Astrocyte of the cerebellum (primary cell): ENCODE results near the gene CHAF1B.
A peak's percentile ranks its signal among the peaks of the same experiment; 100 is the strongest.
"Not testable (repeated sequence)": the region's sequence is repeated elsewhere in the genome, so short reads cannot be mapped to it uniquely, and the experiment has no call there.

Experiments used
- DNase-seq: peaks from one replicate; pipeline ENCODE4 v3.0.0-alpha.2; 2011; ENCODE audit warnings: low read depth
- H3K4me3 ChIP-seq: 2 replicates; pipeline ENCODE4 v1.5.1; 2011; ENCODE audit warnings: mild to moderate bottlenecking, low read depth, low read length, moderate library complexity
- in situ Hi-C: cut with HindIII; loops from 2 replicates; pipeline ENCODE4 v1.10.0; 2017; ENCODE audit warnings: low sequenced_read_pairs
- TF ChIP-seq, protein P1 (sequence below): IDR thresholded peaks from 2 replicates; pipeline ENCODE4 v1.5.1; 2012; ENCODE audit warnings: low read length, low read depth, moderate library complexity, mild to moderate bottlenecking; ENCODE audit errors: missing control alignments

The CHAF1B gene

DNA sequence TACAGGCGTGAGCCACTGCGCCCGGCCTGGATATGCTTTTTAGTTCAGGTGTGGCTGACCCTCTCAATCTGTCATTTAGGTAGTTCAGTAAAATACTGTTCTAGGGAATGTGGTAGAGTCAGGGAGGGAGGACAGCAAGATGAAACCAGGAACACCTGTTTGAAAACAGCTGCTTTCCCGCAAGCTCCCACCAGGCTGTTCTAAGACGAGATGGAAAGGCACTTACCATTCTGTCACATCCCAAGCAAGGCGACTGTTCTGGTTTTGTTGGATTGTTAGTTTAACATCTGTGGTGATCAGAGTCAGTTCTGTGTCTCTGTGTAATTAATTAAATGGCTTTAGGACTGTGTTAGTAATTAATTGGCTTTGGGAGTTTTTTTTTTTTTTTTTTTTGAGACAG, 2.9 kb downstream of the CHAF1B start:
- TF ChIP-seq, protein P1, sequence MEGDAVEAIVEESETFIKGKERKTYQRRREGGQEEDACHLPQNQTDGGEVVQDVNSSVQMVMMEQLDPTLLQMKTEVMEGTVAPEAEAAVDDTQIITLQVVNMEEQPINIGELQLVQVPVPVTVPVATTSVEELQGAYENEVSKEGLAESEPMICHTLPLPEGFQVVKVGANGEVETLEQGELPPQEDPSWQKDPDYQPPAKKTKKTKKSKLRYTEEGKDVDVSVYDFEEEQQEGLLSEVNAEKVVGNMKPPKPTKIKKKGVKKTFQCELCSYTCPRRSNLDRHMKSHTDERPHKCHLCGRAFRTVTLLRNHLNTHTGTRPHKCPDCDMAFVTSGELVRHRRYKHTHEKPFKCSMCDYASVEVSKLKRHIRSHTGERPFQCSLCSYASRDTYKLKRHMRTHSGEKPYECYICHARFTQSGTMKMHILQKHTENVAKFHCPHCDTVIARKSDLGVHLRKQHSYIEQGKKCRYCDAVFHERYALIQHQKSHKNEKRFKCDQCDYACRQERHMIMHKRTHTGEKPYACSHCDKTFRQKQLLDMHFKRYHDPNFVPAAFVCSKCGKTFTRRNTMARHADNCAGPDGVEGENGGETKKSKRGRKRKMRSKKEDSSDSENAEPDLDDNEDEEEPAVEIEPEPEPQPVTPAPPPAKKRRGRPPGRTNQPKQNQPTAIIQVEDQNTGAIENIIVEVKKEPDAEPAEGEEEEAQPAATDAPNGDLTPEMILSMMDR: no peak
- no peak for DNase-seq
- H3K4me3 ChIP-seq: no peak overlapping the region
- in situ Hi-C loops: no loop called here

DNA sequence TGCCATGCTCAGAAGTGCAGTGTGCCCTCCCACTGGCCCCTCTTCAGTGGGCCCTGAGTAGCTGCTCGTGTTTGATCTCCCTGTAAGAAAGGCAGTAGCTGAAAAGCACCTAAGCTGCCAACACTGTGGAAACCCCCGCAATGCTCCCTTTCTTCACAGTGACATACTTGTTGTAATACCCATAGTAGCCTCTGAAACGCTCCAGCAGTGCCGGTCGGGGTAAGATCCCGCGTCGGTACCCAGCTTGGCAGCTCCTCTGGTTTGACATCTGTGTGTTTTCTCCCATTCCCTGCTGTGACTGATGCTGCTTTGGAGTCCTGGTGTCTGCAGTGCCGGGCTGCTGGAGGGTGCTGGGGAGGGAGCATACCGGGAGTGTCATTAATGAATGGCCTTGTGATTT, 3.6 kb downstream of the CHAF1B start:
- TF ChIP-seq, protein P1: peak; percentile 60
- H3K4me3 ChIP-seq: no peak overlapping the region
- DNase-seq: peak; percentile 66
- in situ Hi-C loops: no loop called here

DNA sequence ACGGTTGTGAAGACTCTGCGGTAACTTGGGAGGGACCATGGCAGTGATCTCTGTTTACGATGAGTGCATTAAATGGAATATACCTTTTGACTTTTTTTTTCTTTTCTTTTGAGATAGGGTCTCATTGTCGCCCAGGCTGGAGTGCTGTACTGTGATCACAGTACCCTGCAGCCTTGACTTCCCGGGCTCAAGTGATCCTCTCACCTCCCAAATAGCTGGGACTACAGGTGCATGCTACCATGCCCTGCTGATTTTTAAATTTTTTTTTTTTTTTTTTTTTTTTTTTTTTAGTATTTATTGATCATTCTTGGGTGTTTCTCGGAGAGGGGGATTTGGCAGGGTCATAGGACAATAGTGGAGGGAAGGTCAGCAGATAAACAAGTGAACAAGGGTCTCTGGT, 6.5 kb downstream of the CHAF1B start:
- in situ Hi-C loops, DNase-seq, H3K4me3 ChIP-seq: not testable (repeated sequence)

DNA sequence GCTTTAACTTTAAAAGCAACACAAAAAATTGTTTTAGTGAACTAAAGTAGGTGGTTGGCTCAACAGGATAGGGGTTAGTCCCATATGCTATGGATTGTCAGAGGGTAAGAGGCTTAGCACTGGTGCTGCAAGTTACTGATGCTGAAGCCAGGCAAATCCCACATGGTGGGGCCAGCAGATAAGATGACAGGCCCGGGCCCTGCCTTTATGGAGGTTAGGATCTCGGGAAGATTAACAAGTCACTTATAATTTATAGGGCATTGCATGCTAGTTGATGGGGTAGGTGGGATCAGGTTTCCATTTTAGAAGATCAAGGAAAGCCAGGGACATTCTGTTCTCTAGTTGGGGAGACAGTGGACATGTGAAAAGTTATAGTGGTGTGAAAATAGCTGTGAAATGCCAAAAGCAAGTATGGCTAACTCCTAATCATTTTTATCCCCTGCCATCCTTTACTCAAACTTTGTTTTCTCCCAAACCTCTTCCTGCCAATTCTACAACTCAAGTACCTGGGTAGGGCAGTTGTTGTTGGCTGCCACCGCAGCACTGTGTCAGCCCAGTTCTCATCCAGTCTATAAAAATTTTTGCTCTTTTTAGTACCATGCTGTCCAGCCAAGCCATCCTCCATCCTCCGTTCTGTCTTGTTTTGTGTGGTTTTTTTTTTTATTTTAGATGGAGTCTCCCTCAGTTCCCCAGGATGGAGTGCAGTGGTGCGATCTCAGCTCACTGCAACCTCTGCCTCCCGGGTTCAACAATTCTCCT, 10.3 kb downstream of the CHAF1B start:
- no peak for DNase-seq
- TF ChIP-seq, protein P1: no peak
- in situ Hi-C loops: no loop called here
- no peak overlapping the region for H3K4me3 ChIP-seq

DNA sequence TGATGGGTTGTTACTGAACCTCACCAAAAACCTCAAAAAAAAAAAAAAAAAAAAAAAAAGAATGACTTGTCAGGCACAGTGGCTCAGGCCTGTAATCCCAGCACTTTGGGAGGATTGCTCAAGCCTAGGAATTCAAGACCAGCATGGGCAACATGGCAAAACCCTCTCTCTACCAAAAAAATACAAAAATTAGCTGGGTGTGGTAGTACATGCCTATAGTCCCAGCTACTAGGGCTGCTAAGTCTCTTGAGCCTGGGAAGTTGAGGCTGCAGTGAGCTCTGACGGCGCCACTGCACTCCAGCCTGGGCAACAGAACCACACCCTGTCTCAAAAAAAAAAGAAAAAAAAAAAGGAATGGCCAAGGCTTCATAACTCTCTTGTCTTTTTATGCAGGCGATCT, 11.1 kb downstream of the CHAF1B start:
- TF ChIP-seq, protein P1: no peak
- no peak for DNase-seq
- in situ Hi-C loops: no loop called here
- H3K4me3 ChIP-seq: no peak overlapping the region

DNA sequence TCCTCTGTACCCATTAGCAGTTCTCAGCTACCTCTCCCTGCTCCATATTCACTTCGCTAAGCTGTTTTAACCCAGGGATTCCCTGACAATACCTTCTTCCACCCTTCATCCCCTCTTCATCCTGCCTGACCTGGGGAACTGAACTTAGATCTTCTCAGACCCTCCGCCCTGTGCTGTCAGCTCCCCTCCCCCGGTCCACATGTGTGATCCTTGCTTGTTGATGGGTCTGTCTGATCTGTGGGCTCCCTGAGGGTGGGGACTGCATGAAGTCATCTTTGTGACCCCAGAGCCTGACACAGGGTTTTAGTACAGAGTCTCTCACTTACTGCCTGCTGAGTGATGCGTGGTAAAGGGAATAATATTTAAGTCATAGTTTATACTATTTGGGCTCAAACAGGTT, 11.8 kb downstream of the CHAF1B start:
- TF ChIP-seq, protein P1: no peak
- no peak overlapping the region for H3K4me3 ChIP-seq
- in situ Hi-C loops: no loop called here
- DNase-seq: no peak

DNA sequence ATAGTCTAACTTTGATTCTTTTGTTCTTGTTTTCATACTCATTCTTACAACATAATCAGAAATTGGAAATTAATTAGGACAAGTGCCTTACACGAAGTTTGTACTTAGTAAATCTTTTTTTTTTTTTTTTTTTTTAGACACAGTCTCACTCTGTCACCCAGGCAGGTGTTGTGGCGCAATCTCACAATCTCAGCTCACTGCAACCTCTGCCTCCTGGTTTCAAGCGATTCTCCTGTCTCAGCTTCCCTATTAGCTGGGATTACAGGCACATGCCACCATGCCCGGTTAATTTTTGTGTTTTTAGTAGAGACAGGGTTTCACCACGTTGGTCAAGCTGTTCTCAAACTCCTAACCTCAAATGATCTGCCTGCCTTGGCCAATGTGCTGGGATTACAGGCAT, 12.4 kb downstream of the CHAF1B start:
- in situ Hi-C loops: no loop called here
- no peak overlapping the region for H3K4me3 ChIP-seq
- no peak for DNase-seq
- TF ChIP-seq, protein P1: no peak

DNA sequence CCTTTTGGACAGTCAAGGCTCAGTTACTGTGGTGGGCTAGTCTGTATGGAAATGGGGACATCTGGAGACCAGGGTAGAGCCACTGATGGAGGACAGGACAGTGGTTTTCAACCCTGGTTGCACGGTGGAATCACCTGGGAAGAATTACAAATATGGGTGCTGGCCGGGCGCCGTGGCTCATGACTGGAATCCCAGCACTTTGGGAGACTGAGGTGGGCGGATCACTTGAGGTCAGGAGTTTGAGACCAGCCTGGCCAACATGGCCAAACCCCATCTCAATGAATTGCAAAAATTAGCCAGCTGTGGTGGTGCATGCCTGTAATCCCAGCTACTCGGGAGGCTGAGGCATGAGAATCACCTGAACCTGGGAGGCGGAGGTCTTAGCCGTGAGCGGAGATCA, 14.5 kb downstream of the CHAF1B start:
- in situ Hi-C loops, H3K4me3 ChIP-seq, DNase-seq: not testable (repeated sequence)
